Upper lobe of left lung (tissue), 6 donors: ENCODE measurements around the gene KLKB1. TPM values are rescaled to one million over a fixed set of nuclear protein-coding genes. Genes with fewer than 3 reads are reported as not detected.
A peak's percentile ranks its signal among the peaks of the same experiment; 100 is the strongest.

Experiments
- ATAC-seq, 2 donors: fragments of 200-7000 bp; cut with Tn5 transposase; one replicate each; pipeline ENCODE4 v1.9.1; 2022; ENCODE audit warnings: mild to moderate bottlenecking in 2 of 2, moderate library complexity in 2 of 2; ENCODE audit not compliant: low FRiP score in 2 of 2
- DNase-seq, 2 donors: peaks; one replicate each; pipeline ENCODE4 v3.0.0-alpha.2; 2019 to 2020
- H3K27ac ChIP-seq, 4 donors: fragments of 200-600 bp; sonication (generic); one replicate each; pipeline ENCODE4 v1.5.1; 2016 to 2019
- H3K27me3 ChIP-seq, 4 donors: fragments of 200-600 bp; sonication (generic); one replicate each; pipeline ENCODE4 v1.5.1; 2017 to 2019
- H3K36me3 ChIP-seq, 4 donors: fragments of 200-600 bp; sonication (generic); one replicate each; pipeline ENCODE4 v1.5.1; 2016 to 2019
- H3K4me1 ChIP-seq, 4 donors: fragments of 200-600 bp; sonication (generic); one replicate each; pipeline ENCODE4 v1.5.1; 2018 to 2019
- H3K4me3 ChIP-seq, 4 donors: fragments of 200-600 bp; sonication (generic); one replicate each; pipeline ENCODE4 v1.5.1; 2017 to 2019; ENCODE audit warnings: mild to moderate bottlenecking in 2 of 4, moderate library complexity in 1 of 4
- H3K9me3 ChIP-seq, 4 donors: fragments of 200-600 bp; sonication (generic); one replicate each; pipeline ENCODE4 v1.5.1; 2018 to 2019
- CTCF ChIP-seq, 6 experiments: fragments of 450-650 bp in 4 of 6; fragments of 200-600 bp in 2 of 6; sonication (generic) in 2 of 6; IDR thresholded peaks; one replicate each; pipeline ENCODE4 v1.5.1; 2016 to 2019; ENCODE audit warnings: antibody characterized with exemption in 6 of 6
- EP300 ChIP-seq, 4 donors: sonication (generic); formaldehyde crosslinking; IDR thresholded peaks; one replicate each; pipeline ENCODE4 v1.5.1; 2017; ENCODE audit warnings: antibody characterized with exemption in 4 of 4, control low read depth in 2 of 4
- POLR2A ChIP-seq, 4 donors: fragments of 450-650 bp; IDR thresholded peaks; one replicate each; pipeline ENCODE4 v1.5.1; 2016 to 2017; ENCODE audit warnings: antibody characterized with exemption in 4 of 4, mild to moderate bottlenecking in 2 of 4
- POLR2AphosphoS5 ChIP-seq, 2 donors: sonication (generic); formaldehyde crosslinking; IDR thresholded peaks; one replicate each; pipeline ENCODE4 v1.5.1; 2017; ENCODE audit warnings: antibody characterized with exemption in 2 of 2
- WGBS, 2 donors: methylation state at CpG; one replicate each; pipeline ENCODE4 v1.1.5; 2017 to 2018; 5-methylcytosine and 5-hydroxymethylcytosine counted together
- total RNA-seq, 6 donors: library from RNA; depleted of rRNA in 4 of 6; stranded (reverse); fragments of >200 nt in 4 of 6; gene quantifications; one replicate each; pipeline versions ENCODE4 v1.1.0 to v1.2.1, GENCODE V29; 2016 to 2021
- donor health status: DM: no; HTN: no; CAD: no; lungs with moderate emphysema.
- donor health status: DM: no; HTN: yes; CAD: no; lungs with severe emphysema.

The KLKB1 gene
- total RNA-seq, 6 donors from 2014 or later = 0.40 to 4.7 (median 0.89) TPM; not detected in 1

- 49 to 78% methylated on average over 44 to 45 of the region's 45 CpGs for WGBS, 2 donors
- Histone ChIP-seq H3K27me3 (no peaks in the 10 kb centered on the region), H3K9me3 (no peaks in the 10 kb centered on the region), H3K4me3 (peak overlapping the region in 1 of 4 donors; percentile 43), H3K27ac (peak overlapping the region in 2 of 4 donors; percentile 46 to 57), H3K4me1 (peaks cover 4 to 8% (median 6%) of the 10 kb centered on the region in 4 donors), H3K36me3 (peaks cover 0 to 5% (median 4%) of the 10 kb centered on the region in 4 donors)
- ATAC-seq = peak in 1 of 2 donors; percentile 65
- no peak for TF ChIP-seq POLR2A (IDR thresholded peaks at IDR 0.05)
- no peak for TF ChIP-seq POLR2AphosphoS5 (IDR thresholded peaks at IDR 0.05)
- no peak for TF ChIP-seq EP300 (IDR thresholded peaks at IDR 0.05)
- no peak for TF ChIP-seq CTCF (IDR thresholded peaks at IDR 0.05)
- no peak for DNase-seq
Observed at GRCh38 chr4:186204103-186204559, 23.2 kb upstream of the KLKB1 start.

- ATAC-seq (no peak), DNase-seq (peak in 1 of 2 donors; percentile 35)
- TF ChIP-seq CTCF (IDR thresholded peaks at IDR 0.05) = no peak
- no peak for TF ChIP-seq POLR2A (IDR thresholded peaks at IDR 0.05)
- TF ChIP-seq POLR2AphosphoS5 (IDR thresholded peaks at IDR 0.05) = no peak
- no peak for TF ChIP-seq EP300 (IDR thresholded peaks at IDR 0.05)
- Histone ChIP-seq H3K27ac (peak overlapping the region in 2 of 4 donors; percentile 35 to 46), H3K27me3 (no peaks in the 10 kb centered on the region), H3K9me3 (no peaks in the 10 kb centered on the region), H3K4me1 (peaks cover 4 to 8% (median 6%) of the 10 kb centered on the region in 4 donors), H3K36me3 (peaks cover 0 to 11% (median 9%) of the 10 kb centered on the region in 4 donors), H3K4me3 (peak overlapping the region in 1 of 4 donors; percentile 43)
- 84 to 93% methylated on average over 12 to 13 of the region's 13 CpGs for WGBS, 2 donors
Observed at GRCh38 chr4:186204686-186205085, 22.6 kb upstream of the KLKB1 start.

- peaks cover 0 to 15% (median 11%) of the 10 kb centered on the region in 4 donors for H3K36me3 ChIP-seq
- WGBS, 2 donors = 84 to 92% methylated on average over 8 of the region's 8 CpGs
- H3K27ac ChIP-seq = no peak overlapping the region
- H3K4me1 ChIP-seq = peaks cover 4 to 8% (median 6%) of the 10 kb centered on the region in 4 donors
- DNase-seq (no peak), ATAC-seq (no peak)
- H3K9me3 ChIP-seq = no peaks in the 10 kb centered on the region
- H3K27me3 ChIP-seq = no peaks in the 10 kb centered on the region
- no peak for TF ChIP-seq EP300 (IDR thresholded peaks at IDR 0.05)
- H3K4me3 ChIP-seq = peak overlapping the region in 1 of 4 donors; percentile 43
Observed at GRCh38 chr4:186205156-186205555, 22.2 kb upstream of the KLKB1 start.

- H3K9me3 ChIP-seq = no peaks in the 10 kb centered on the region
- no peak overlapping the region for H3K4me3 ChIP-seq
- TF ChIP-seq EP300 (IDR thresholded peaks at IDR 0.05) (no peak), POLR2AphosphoS5 (IDR thresholded peaks at IDR 0.05) (no peak), POLR2A (IDR thresholded peaks at IDR 0.05) (no peak), CTCF (IDR thresholded peaks at IDR 0.05) (no peak)
- no peak overlapping the region for H3K27ac ChIP-seq
- H3K4me1 ChIP-seq = no peaks in the 10 kb centered on the region
- WGBS, 2 donors = 69 to 78% methylated on average over 8 of the region's 8 CpGs
- no peaks in the 10 kb centered on the region for H3K27me3 ChIP-seq
- ATAC-seq = no peak
- no peaks in the 10 kb centered on the region for H3K36me3 ChIP-seq
- no peak for DNase-seq
Observed at GRCh38 chr4:186216465-186217024, 10.8 kb upstream of the KLKB1 start.

- no peaks in the 10 kb centered on the region for H3K27me3 ChIP-seq
- TF ChIP-seq CTCF (IDR thresholded peaks at IDR 0.05) (no peak), POLR2A (IDR thresholded peaks at IDR 0.05) (no peak), POLR2AphosphoS5 (IDR thresholded peaks at IDR 0.05) (no peak), EP300 (IDR thresholded peaks at IDR 0.05) (no peak)
- no peak for DNase-seq
Observed at GRCh38 chr4:186217733-186218293, 9.5 kb upstream of the KLKB1 start.

More at GRCh38 chr4:186217733-186218293, 9.5 kb upstream of the KLKB1 start:
- no peak for ATAC-seq
- 45 to 62% methylated on average over 1 of the region's 1 CpG for WGBS, 2 donors
- H3K27ac ChIP-seq = no peak overlapping the region
- H3K4me3 ChIP-seq = no peak overlapping the region
- H3K4me1 ChIP-seq = no peaks in the 10 kb centered on the region
- H3K36me3 ChIP-seq = no peaks in the 10 kb centered on the region
- H3K9me3 ChIP-seq = no peaks in the 10 kb centered on the region
